ENCODE results near the gene ACSF2. TPM values are rescaled to one million over a fixed set of nuclear protein-coding genes. Genes with fewer than 3 reads are reported as not detected.
A peak's percentile ranks its signal among the peaks of the same experiment; 100 is the strongest.
"Not testable (repeated sequence)": the region's sequence is repeated elsewhere in the genome, so short reads cannot be mapped to it uniquely, and the experiment has no call there.

ACSF2 gene
- total RNA-seq, 1 donor: 63.0 TPM

DNA sequence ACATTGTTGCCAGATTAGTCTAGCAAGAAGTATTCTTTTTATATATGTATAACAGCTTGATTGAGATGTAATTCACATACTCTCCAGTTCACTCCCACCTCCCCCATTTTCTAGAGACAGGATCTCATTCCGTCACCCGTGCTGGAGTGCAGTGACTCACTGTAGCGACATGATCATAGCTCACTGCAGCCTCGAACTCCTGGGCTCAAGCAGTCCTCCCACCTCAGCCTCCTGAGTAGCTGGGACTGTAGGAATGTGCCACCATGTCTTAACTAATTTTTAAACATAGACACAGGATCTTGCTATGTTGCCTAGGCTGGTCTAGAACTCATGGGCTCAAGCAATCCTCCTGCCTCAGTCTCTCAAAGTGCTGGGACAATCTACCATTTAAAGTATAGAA lies 49.3 kb downstream of the ACSF2 start:
- no peaks in the 10 kb centered on the region for H3K27me3 ChIP-seq (ENCODE audit: insufficient read depth, low read length)
- TF ChIP-seq, protein P1, sequence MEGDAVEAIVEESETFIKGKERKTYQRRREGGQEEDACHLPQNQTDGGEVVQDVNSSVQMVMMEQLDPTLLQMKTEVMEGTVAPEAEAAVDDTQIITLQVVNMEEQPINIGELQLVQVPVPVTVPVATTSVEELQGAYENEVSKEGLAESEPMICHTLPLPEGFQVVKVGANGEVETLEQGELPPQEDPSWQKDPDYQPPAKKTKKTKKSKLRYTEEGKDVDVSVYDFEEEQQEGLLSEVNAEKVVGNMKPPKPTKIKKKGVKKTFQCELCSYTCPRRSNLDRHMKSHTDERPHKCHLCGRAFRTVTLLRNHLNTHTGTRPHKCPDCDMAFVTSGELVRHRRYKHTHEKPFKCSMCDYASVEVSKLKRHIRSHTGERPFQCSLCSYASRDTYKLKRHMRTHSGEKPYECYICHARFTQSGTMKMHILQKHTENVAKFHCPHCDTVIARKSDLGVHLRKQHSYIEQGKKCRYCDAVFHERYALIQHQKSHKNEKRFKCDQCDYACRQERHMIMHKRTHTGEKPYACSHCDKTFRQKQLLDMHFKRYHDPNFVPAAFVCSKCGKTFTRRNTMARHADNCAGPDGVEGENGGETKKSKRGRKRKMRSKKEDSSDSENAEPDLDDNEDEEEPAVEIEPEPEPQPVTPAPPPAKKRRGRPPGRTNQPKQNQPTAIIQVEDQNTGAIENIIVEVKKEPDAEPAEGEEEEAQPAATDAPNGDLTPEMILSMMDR (IDR thresholded peaks at IDR 0.05; ENCODE audit: extremely low read depth, low read depth, low read length): no peak
- H3K9me3 ChIP-seq (ENCODE audit: low read depth, low read length): no peaks in the 10 kb centered on the region
- peaks cover 9% of the 10 kb centered on the region for H3K36me3 ChIP-seq (ENCODE audit: insufficient read depth, low read length)
- H3K27ac ChIP-seq (ENCODE audit: low read depth, low read length): no peak overlapping the region
- DNase-seq (ENCODE audit: insufficient read length, low spot score, missing footprints): no peak
- no peak overlapping the region for H3K4me2 ChIP-seq (ENCODE audit: insufficient read depth, low read length)
- H3K4me3 ChIP-seq (ENCODE audit: insufficient read depth, low read length): no peak overlapping the region
- no peak overlapping the region for H2AFZ ChIP-seq (ENCODE audit: low read length)
- peaks cover 9% of the 10 kb centered on the region for H4K20me1 ChIP-seq (ENCODE audit: insufficient read depth, low read length)
- H3K4me1 ChIP-seq (ENCODE audit: insufficient read depth, low read length): peaks cover 12% of the 10 kb centered on the region
- H3K79me2 ChIP-seq (ENCODE audit: insufficient read depth, low read length): peaks cover 13% of the 10 kb centered on the region

DNA sequence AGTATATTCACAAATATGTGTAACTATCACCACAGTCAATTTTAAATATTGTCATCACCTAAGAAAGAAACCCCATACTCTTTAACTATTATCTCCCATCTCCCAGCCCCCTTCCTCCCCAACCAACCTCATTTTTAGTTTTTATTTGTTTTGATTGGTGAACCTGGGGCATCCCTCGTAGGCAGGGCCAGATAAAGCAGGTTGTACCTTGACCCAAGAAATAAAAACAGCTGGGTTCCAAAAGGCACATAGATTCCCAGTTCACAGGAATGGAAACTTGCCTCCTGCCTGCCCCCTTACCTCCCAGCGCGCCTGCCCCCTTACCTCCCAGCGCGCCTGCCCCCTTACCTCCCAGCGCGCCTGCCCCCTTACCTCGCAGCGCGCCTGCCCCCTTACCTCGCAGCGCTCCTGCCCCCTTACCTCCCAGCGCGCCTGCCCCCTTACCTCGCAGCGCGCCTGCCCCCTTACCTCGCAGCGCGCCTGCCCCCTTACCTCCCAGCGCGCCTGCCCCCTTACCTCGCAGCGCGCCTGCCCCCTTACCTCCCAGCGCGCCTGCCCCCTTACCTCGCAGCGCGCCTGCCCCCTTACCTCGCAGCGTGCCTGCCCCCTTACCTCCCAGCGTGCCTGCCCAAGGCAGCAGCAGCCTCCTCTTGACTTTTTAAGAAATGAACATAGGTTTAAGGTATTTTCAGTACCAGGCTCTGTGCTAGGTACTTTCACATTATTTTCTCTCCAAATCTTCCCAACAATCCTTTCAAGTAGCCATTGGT lies 49.9 kb downstream of the ACSF2 start:
- H2AFZ ChIP-seq (ENCODE audit: low read length); H3K27ac ChIP-seq (ENCODE audit: low read depth, low read length); H3K9me3 ChIP-seq (ENCODE audit: low read depth, low read length); H4K20me1 ChIP-seq (ENCODE audit: insufficient read depth, low read length); H3K4me3 ChIP-seq (ENCODE audit: insufficient read depth, low read length); H3K36me3 ChIP-seq (ENCODE audit: insufficient read depth, low read length); H3K4me2 ChIP-seq (ENCODE audit: insufficient read depth, low read length); DNase-seq (ENCODE audit: insufficient read length, low spot score, missing footprints); H3K27me3 ChIP-seq (ENCODE audit: insufficient read depth, low read length): not testable (repeated sequence)
- H3K79me2 ChIP-seq (ENCODE audit: insufficient read depth, low read length): peaks cover 17% of the 10 kb centered on the region
- H3K4me1 ChIP-seq (ENCODE audit: insufficient read depth, low read length): peaks cover 12% of the 10 kb centered on the region

DNA sequence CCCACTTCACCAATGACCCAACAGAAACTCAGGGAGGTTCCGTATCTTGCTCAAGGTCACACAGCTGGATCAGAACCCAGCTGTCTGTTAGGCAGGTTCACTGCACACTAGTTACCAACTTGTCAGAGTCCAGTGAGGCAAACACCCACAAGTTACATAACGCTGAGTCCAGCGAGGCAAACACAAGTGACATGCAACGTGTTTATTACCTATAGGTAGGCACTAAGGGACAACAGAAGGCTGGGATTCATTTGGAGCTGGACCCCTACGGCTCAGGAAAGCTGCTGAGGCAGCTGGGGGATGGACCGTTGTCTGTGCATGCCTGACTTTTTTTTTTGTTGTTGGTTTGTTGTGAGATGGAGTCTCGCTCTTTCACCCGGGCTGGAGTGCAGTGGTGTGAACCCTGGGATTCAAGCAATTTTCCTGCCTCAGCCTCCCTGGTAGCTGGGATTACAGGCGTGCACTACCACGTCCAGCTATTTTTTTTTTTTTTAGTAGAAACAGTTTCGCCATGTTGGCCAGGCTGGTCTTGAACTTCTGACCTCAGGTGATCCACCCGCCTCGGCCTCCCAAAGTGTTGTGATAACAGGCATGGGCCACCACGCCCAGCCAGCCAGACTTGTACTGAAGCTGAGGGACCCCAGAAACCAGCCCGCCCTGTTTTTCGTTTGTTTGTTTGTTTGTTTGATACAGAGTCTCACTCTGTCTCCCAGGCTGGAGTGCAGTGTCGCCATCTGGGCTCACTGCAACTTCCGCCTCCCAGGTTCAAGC lies 50.7 kb downstream of the ACSF2 start:
- Histone ChIP-seq H3K4me3 (ENCODE audit: insufficient read depth, low read length) (no peak overlapping the region), H3K9me3 (ENCODE audit: low read depth, low read length) (no peaks in the 10 kb centered on the region), H4K20me1 (ENCODE audit: insufficient read depth, low read length) (peaks cover 9% of the 10 kb centered on the region), H3K4me1 (ENCODE audit: insufficient read depth, low read length) (peaks cover 12% of the 10 kb centered on the region), H3K36me3 (ENCODE audit: insufficient read depth, low read length) (peaks cover 9% of the 10 kb centered on the region), H3K27me3 (ENCODE audit: insufficient read depth, low read length) (no peaks in the 10 kb centered on the region), H3K79me2 (ENCODE audit: insufficient read depth, low read length) (peaks cover 19% of the 10 kb centered on the region), H3K4me2 (ENCODE audit: insufficient read depth, low read length) (no peak overlapping the region), H2AFZ (ENCODE audit: low read length) (no peak overlapping the region), H3K27ac (ENCODE audit: low read depth, low read length) (no peak overlapping the region)
- TF ChIP-seq, protein P1 (IDR thresholded peaks at IDR 0.05; ENCODE audit: extremely low read depth, low read depth, low read length): no peak
- DNase-seq (ENCODE audit: insufficient read length, low spot score, missing footprints): no peak

DNA sequence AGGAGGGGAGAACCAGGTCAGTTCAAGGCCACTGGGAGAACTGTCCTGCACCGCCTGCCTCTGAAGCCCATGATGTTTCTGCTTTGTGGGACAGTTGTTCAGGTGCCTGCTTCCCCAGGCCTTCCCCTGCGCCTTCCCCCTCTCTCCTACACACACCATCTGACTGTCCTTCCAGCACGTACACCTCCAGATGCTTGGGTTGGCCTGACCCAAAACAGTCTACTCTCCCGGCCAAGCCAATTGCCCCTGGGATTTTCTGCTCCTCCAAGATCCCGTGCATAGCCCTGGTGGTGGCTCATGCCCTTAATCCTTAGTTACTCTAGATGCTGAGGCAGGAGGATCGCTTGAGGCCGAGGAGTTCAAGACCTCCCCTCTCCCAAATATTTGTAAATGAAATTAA lies 52.0 kb downstream of the ACSF2 start:
- peak overlapping the region; percentile 81 for H3K4me3 ChIP-seq (ENCODE audit: insufficient read depth, low read length)
- no peaks in the 10 kb centered on the region for H3K27me3 ChIP-seq (ENCODE audit: insufficient read depth, low read length)
- H3K27ac ChIP-seq (ENCODE audit: low read depth, low read length): peak overlapping the region; percentile 70
- peaks cover 16% of the 10 kb centered on the region for H3K4me1 ChIP-seq (ENCODE audit: insufficient read depth, low read length)
- TF ChIP-seq, protein P1 (IDR thresholded peaks at IDR 0.05; ENCODE audit: extremely low read depth, low read depth, low read length): no peak
- H3K9me3 ChIP-seq (ENCODE audit: low read depth, low read length): no peaks in the 10 kb centered on the region
- H3K36me3 ChIP-seq (ENCODE audit: insufficient read depth, low read length): peaks cover 6% of the 10 kb centered on the region
- H3K79me2 ChIP-seq (ENCODE audit: insufficient read depth, low read length): peaks cover 25% of the 10 kb centered on the region
- H3K4me2 ChIP-seq (ENCODE audit: insufficient read depth, low read length): peak overlapping the region; percentile 99
- peaks cover 9% of the 10 kb centered on the region for H4K20me1 ChIP-seq (ENCODE audit: insufficient read depth, low read length)
- H2AFZ ChIP-seq (ENCODE audit: low read length): peak overlapping the region; percentile 83
- DNase-seq (ENCODE audit: insufficient read length, low spot score, missing footprints): no peak
